DMS53 (cell line): ENCODE measurements around the gene PPIE.
"Not testable (repeated sequence)": the region's sequence is repeated elsewhere in the genome, so short reads cannot be mapped to it uniquely, and the experiment has no call there.

Source experiments
- DNase-seq: peaks from one replicate; lab custom pipeline; 2025; lab: John Stamatoyannopoulos, UW

PPIE gene

DNA sequence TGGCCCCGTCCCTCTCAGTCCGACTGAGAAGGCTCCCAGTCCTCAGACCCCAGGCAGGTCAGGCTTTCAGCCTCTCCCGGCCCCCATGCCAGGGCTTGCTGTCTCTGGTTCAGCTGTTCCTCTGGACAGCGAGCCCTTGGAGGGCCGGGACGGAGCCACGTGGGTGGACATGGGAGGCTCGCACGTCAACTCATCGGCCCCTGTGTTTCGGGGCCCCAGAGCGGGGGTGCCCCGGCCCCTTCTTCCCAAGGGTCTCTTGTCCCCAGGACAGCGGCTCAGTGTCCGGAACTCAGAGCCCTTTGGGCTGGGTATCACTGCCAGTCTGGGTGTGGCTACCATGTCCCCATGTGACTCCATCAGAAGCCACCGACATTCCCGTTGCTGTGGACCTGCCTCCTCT, 39.2 kb downstream of the PPIE start:
- DNase-seq: not testable (repeated sequence)

DNA sequence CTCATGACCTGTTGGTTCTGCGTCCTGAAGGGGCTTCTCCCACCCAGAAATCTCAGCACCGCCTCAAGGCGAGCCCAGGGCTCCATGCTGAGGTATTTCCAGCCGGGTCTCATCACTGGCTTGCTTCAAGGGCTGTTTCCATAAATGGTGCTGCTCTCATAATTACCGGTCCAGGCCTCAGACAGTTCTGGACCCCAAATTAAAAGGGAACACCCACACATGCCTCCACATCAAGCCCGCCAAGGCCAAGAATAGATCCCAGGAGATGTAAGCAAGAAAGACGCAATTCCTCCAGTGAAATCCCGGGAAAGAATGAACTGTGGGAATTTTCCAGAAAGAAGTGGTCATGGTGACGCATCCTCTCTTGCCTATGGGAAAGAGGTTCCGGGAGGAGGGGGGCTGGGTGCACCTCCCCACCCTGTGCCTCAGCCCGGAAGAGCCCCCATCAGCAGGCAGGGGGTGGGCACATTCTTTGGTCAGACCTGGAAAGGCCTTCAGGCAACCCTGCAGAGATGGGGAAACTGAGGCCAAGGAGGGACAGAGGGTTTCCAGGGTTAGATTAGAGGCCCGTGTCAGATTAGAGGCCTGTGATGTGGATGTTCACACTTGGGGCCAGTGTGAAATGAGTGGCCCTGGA, 39.9 kb downstream of the PPIE start:
- DNase-seq: not testable (repeated sequence)

DNA sequence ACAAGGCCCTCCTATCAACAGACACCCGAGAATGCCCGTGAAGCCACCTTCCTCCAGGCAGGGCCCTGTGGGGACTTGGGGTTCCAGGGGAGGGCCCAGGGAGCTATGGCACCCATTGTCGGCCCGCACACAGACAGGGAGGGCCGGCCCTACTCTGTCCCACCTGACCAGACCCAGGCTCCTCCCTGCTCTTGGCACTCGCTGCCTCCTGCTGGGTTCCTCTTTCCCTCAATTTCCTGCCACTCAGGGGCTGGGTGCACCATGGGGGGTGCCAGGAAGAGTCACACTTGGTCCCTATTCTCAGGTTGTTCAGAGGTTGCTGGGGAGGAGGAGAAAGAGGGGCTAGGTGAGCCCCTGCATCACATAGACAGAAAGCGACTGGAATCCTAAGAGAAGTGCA, 40.5 kb downstream of the PPIE start:
- DNase-seq: no peak

DNA sequence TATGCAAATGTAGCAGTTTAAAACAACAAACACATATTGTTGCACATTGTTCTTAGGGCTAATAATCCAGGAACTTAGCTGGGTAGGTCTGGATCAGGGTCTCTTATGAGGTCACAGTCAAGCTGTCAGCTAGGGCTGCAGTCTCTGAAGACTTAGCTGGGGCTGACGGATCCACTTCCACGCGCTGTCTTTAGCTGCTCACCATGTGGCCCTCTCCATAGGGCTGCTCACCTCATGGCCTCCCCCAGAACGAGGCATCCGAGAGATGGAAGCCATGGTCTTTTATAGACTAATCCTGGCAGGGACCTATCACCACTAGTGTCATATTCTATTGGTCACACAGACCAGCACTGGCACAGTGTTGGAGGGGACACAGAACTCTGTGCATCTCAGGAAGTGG, 41.1 kb downstream of the PPIE start:
- no peak for DNase-seq

- no peak for DNase-seq
Measured at GRCh38 chr1:39781349-39781715, 42.6 kb downstream of the PPIE start.

- DNase-seq: no peak
Measured at GRCh38 chr1:39782103-39782502, 43.4 kb downstream of the PPIE start.

DNA sequence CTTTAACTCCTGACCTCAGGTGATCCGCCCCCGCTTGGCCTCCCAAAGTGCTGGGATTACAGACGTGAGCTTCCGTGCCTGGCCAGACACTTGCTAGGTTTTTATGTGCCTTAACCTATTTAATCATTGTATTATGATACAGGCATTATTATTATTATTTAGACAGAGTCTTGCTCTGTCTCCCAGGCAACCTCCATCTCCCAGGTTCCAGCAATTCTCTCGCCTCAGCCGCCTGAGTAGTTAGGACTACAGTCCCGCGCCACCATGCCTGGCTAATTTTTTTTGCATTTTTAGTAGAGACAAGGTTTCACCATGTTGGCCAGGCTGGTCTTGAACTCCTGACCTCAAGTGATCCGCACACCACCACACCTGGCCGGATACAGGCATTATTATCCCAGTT, 44.0 kb downstream of the PPIE start:
- not testable (repeated sequence) for DNase-seq

GRCh38 chr1:39786303-39787107, 47.8 kb downstream of the PPIE start:
- not testable (repeated sequence) for DNase-seq

- DNase-seq: not testable (repeated sequence)
Measured at GRCh38 chr1:39787108-39787375, 48.4 kb downstream of the PPIE start.

- DNase-seq: peak; percentile 41
Measured at GRCh38 chr1:39787468-39787867, 48.8 kb downstream of the PPIE start.

DNA sequence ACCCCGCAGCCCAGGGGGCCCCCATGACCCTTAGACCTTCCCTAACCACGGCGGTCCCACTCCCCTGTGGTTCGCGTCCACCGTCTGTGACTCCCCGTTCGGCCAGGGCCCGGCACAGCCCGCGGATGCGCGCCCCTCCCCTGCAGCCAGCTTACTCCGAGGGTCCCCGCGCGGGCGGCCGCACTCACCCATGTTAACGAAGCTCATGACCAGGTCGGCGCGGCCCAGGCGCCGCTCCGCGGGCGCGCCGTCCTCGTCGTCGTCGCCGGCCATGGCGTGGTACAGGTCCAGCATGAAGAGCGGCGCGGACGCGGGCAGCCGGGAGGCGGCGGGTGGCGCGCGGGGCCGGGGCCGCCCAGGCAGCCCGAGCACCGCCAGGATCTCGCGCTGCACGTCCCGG, 49.3 kb downstream of the PPIE start:
- peak; percentile 48 for DNase-seq

GRCh38 chr1:39788426-39788757, 49.7 kb downstream of the PPIE start:
- DNase-seq: no peak

DNA sequence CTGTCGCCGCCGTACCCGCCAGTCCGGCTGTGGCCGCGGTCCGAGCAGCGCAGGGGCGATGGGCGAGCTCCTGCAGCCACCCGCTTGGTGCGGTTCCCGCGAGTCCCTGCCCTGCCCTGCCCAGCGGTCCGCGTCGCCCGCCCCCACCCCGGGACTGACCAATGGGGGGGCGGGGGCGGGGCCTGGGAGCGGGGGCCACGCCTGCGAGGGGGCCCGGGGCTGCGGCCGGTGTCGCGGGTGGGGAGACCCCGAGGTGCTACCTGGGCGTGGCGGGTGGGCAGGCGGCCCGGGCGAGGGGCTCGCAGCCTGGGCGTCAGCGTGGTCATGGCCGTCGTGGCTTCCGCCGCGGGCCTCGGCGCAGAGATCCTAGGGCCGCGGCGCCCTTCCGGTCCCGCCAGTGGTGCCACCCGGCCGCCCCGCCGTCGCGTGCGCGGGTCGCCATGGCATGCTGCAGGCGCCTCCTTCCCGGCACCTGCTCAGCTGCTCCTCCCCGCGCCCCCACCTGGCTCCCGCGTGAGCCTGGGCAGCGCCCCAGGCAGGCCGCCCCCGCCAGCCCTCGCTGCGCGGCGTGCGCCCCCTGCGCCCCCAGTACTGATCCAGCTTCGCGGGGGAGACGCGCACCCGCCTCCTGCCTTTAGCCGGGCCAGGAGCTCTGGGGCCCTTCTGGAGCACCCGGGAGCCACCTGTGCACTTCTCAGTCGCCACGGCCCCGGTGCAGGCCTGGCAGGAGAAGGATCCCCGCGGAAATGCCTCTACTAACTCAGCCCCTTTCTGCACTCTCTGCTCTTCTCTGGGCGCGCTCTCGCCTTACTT, 50.3 kb downstream of the PPIE start, which contains the start of gene BMP8B:
TSS of gene BMP8B (minus strand) at position 108 of the 813 bp plus-strand sequence. CDS start 380 bp downstream, outside the sequence.
- DNase-seq: peak; percentile 92

DNA sequence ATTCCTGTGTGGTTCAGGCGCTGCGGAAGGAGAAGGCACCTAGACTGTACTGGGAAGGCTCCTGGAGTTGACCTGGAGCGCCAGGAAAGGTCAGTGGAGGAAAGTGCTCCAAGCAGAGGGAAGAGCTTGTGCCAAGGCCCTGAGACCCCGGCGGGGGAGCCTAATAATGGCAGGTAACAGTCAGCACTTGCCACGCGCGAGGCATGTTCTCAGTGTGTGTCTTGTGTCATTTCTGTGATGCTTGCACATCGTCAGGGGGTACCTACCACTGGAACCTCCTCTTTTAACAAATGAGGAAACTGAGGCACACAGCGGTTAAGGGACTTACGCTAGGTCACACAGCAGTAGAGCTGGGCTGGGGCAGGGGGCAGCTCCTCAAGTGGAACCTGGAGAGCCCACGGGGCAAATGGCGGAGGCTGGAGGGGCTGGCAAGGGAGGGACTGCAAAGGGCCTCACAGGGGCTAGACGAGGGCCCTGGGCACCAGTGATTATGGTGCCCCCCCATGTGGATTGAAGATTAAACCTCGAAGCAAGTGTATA, 51.0 kb downstream of the PPIE start:
- no peak for DNase-seq

DNA sequence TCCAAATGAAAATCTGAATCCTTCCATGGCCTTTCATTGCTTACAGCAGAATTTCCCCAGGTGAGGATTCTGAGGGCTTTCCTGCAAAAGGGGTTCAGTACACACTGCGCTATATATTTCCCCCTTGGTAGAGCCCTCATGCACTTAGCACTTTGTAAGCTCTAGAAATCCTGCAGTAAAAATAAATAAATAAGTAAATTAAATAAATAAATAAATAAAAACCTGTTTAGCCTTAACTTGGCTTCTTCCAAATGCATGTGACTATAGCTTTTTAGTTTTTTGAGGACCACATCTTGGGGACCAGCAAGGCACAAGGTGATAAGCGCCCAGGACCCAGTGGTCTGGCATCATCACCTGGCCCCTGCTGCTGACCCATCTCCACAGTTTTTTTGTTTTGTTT, 53.2 kb downstream of the PPIE start:
- DNase-seq: no peak

GRCh38 chr1:39795651-39796050, 57.0 kb downstream of the PPIE start:
- peak; percentile 42 for DNase-seq

DNA sequence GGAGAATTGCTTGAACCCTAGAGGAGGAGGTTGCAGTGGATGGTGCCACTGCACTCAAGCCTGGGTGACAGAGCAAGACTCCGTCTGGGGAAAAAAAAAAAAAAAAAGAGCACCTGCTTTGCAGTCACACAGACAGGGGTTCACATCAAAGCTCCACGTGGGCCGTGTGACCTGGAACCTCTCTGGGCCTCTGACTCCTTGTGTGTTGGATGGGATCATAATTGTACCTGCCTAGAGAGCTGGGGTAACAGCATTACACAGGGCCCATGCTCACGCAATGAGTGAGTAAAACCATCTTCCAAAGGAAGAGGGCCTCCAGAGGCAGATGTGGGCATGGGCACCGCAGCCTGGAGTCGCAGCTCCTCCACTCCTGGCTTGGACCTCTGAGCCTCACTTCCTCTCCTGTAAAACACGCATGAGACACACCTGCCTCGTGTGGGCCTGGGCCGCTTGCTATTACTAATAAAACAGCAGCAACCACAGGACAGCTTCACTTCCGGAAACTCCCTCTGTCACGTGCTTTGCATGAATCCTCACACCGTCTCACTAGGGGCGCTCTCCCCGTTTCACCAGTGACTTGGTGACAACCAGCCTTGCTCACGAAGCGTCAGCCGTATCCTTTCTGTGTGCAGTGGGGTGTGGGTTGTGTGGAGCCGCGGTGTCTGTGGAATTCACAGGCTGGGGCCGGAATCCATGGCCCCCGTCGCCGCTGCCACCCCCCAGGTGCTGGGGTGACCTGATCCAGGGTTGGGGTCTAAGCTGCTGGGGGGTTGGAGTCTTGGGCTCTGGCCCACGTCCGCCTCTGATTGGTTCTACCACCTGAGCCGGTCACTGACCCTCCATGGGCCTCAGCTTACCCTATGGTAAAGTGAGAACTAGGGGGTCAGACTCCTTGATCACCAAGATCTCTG, 60.4 kb downstream of the PPIE start:
- peak; percentile 99 for DNase-seq

DNA sequence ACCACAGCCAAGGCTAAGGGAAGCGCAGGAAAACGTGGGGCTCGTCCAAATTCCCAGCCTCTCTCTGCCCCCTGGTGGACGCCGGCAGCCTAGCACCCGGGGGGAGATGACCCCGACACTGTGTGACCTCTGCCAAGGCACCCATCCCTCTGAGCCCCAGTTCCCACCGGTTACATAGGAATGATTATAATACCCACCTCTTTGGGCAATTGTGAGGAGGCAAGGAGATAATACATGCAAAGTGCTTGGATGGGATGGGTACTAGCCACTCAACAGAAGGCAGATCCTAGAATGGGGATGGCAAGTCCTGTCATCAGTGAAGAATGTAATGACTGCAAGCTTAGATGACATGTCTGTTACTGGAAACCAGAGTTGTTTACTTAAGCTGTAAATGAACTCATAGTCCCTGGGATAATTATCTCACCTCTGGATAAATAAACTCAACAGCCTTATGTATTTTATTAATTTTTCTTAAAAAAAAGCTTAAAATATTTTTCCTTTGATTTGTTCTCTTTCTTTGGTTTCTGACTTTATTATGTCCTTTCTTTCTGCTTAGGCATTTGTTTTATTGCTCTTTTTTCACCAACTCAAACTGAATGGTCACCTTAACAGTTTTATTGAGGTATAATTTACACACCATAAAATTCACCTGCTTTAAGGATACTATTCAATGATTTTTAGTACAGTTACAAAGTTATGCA, 61.2 kb downstream of the PPIE start:
- peak; percentile 93 for DNase-seq

DNA sequence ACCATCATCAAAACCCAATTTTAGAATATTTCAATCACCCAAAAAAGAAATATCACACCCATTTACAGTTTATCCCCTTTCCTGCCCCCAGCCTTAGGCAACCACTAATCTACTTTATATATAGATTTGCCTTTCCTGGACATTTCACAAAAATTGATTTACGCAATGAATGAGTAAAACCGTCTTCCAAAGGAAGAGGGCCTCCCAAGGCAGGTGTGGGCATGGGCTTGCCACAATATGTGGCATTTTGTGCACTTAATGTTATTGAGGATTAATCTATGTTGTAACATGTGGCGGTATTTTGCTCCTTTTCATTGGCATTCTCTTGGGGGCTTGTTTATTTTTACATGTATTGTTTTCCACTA, 61.8 kb downstream of the PPIE start:
- no peak for DNase-seq

- DNase-seq: no peak
Measured at GRCh38 chr1:39802496-39803260, 64.0 kb downstream of the PPIE start.
